ENCODE data around the gene IRX6. TPM values are rescaled to one million over a fixed set of nuclear protein-coding genes. Genes with fewer than 3 reads are reported as not detected.

IRX6 gene
- total and polyA plus RNA-seq, 2 of the 4 experiments (the other 2 are of a cell fraction), result not detected

GRCh38 chr16:55349867-55350266 lies 25.9 kb downstream of the IRX6 start:
- H3K4ac ChIP-seq (ENCODE audit: low read depth, low read length), result no peak overlapping the region
- intact Hi-C loops (cut with micrococcal nuclease) (no loop called here), dilution Hi-C loops (cut with HindIII; ENCODE audit: low sequenced_read_pairs, unreplicated experiment) (no loop called here), in situ Hi-C loops (cut with MboI; ENCODE audit: low sequenced_read_pairs) (no loop called here)
- H3K14ac ChIP-seq (replicated peaks; ENCODE audit: low read depth, low read length), result no peak overlapping the region
- H3K4me1 ChIP-seq (ENCODE audit: control insufficient read depth, insufficient read depth, low read length), result no peaks in the 10 kb centered on the region
- no peaks in the 10 kb centered on the region for H3K79me1 ChIP-seq (ENCODE audit: low read depth in 1 of 2, low read length in 2 of 2)
- no peak overlapping the region for H3K18ac ChIP-seq (ENCODE audit: low read depth, low read length)
- H3K4me2 ChIP-seq (ENCODE audit: low read depth, low read length), result no peak overlapping the region
- TF ChIP-seq RAD21 (IDR thresholded peaks at IDR 0.05; ENCODE audit: low read length) (no peak), USF2 (IDR thresholded peaks at IDR 0.05; ENCODE audit: low read depth, low read length) (no peak), RCOR1 (IDR thresholded peaks at IDR 0.05; ENCODE audit: insufficient replicate concordance, low read length) (no peak), FOS (IDR thresholded peaks at IDR 0.05; ENCODE audit: low read depth, low read length) (no peak), MXI1 (IDR thresholded peaks at IDR 0.05; ENCODE audit: borderline replicate concordance, low read depth, low read length) (no peak), BHLHE40 (IDR thresholded peaks at IDR 0.05; ENCODE audit: low read depth, low read length) (no peak), SMC3 (IDR thresholded peaks at IDR 0.05; ENCODE audit: low read depth, low read length) (no peak), CHD1 (IDR thresholded peaks at IDR 0.05; ENCODE audit: low read depth, low read length) (no peak), RFX5 (IDR thresholded peaks at IDR 0.05; ENCODE audit: low read depth, low read length) (no peak), MAFK (IDR thresholded peaks at IDR 0.05; ENCODE audit: low read depth, low read length) (no peak), NFE2L2 (IDR thresholded peaks at IDR 0.05; ENCODE audit: low read depth, low read length) (no peak), CEBPB (IDR thresholded peaks at IDR 0.05; ENCODE audit: low read depth, low read length) (no peak), MAZ (IDR thresholded peaks at IDR 0.05; ENCODE audit: borderline replicate concordance, low read depth, low read length) (no peak)
- TF ChIP-seq, protein P1, sequence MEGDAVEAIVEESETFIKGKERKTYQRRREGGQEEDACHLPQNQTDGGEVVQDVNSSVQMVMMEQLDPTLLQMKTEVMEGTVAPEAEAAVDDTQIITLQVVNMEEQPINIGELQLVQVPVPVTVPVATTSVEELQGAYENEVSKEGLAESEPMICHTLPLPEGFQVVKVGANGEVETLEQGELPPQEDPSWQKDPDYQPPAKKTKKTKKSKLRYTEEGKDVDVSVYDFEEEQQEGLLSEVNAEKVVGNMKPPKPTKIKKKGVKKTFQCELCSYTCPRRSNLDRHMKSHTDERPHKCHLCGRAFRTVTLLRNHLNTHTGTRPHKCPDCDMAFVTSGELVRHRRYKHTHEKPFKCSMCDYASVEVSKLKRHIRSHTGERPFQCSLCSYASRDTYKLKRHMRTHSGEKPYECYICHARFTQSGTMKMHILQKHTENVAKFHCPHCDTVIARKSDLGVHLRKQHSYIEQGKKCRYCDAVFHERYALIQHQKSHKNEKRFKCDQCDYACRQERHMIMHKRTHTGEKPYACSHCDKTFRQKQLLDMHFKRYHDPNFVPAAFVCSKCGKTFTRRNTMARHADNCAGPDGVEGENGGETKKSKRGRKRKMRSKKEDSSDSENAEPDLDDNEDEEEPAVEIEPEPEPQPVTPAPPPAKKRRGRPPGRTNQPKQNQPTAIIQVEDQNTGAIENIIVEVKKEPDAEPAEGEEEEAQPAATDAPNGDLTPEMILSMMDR (conservative IDR thresholded peaks at IDR 0.05; ENCODE audit: low read depth, low read length), result no peak
- ChIA-PET CTCF (no interaction called here), POLR2A (ENCODE audit: unreplicated experiment) (no interaction called here)
- no peak overlapping the region for H3K4me3 ChIP-seq (ENCODE audit: insufficient read depth, low read depth, low read length)
- ATAC-seq (ENCODE audit: low read depth) (no peak), DNase-seq (no peak)
- no peak overlapping the region for H3K56ac ChIP-seq (ENCODE audit: extremely low read depth, insufficient read depth, low read length)
- H3K9ac ChIP-seq (ENCODE audit: low read depth, low read length), result no peak overlapping the region
- no peak overlapping the region for H2AK5ac ChIP-seq (ENCODE audit: low read depth, low read length)
- no peak overlapping the region for H2BK120ac ChIP-seq (ENCODE audit: low read depth, low read length)
- H4K20me1 ChIP-seq (ENCODE audit: insufficient read depth, low read length), result no peaks in the 10 kb centered on the region
- no peak overlapping the region for H4K8ac ChIP-seq (ENCODE audit: low read depth in 2 of 2, low read length in 2 of 2)
- H4K91ac ChIP-seq (ENCODE audit: insufficient read depth, low read depth, low read length), result no peak overlapping the region
- H3K36me3 ChIP-seq (ENCODE audit: control insufficient read depth, insufficient read depth, low read length), result no peaks in the 10 kb centered on the region
- H3K9me3 ChIP-seq (ENCODE audit: control insufficient read depth, insufficient read depth, low read length), result no peaks in the 10 kb centered on the region
- H3K23ac ChIP-seq (ENCODE audit: low read depth, low read length), result no peak overlapping the region
- no peaks in the 10 kb centered on the region for H3K27me3 ChIP-seq (ENCODE audit: control insufficient read depth, insufficient read depth, low read length)
- H4K5ac ChIP-seq (ENCODE audit: low read depth, low read length), result no peak overlapping the region
- no peak overlapping the region for H2BK20ac ChIP-seq (ENCODE audit: low read depth, low read length)
- no TSS peak for BruUV-seq (replicated peaks)
- H2BK5ac ChIP-seq (ENCODE audit: low read depth, low read length, poor library complexity, severe bottlenecking), result no peak overlapping the region
- H2BK15ac ChIP-seq (ENCODE audit: low read depth, low read length), result no peak overlapping the region
- H3K9me1 ChIP-seq (ENCODE audit: insufficient read depth, low read length), result no peaks in the 10 kb centered on the region
- H2AK9ac ChIP-seq (replicated peaks; ENCODE audit: low read depth, low read length, poor library complexity), result no peak overlapping the region
- no CpG with 5 or more reads among the region's 1 CpG for WGBS, 2 experiments (ENCODE audit: extremely low coverage in 2 of 2, insufficient read length in 1 of 2)
- H3K27ac ChIP-seq (ENCODE audit: insufficient read depth, low read length), result no peak overlapping the region
- no peak overlapping the region for H2AFZ ChIP-seq (replicated peaks; ENCODE audit: low read length, poor library complexity)
